HEK293 (cell line): Measurements from ENCODE around the gene EGFLAM.

Experiments
- CTCF ChIA-PET: fragments of 350-600 bp; formaldehyde crosslinking; extraction: SDS; loops from one replicate; lab custom pipeline; 2021; ENCODE audit warnings: antibody characterized with exemption; lab: Yijun Ruan, JAX
- POLR2A ChIA-PET: fragments of 300-600 bp; formaldehyde crosslinking; extraction: SDS; loops from one replicate; lab custom pipeline; 2020; ENCODE audit warnings: antibody characterized with exemption, inconsistent platforms; lab: Yijun Ruan, JAX
- H3K27ac ChIP-seq: fragments of 200-500 bp; sonication (Bioruptor generic); 2 replicates; pipeline ENCODE4 v1.5.1; 2014; ENCODE audit warnings: low read depth, low read length, control low read depth, inconsistent platforms; ENCODE audit errors: extremely low read depth
- H3K36me3 ChIP-seq, 2 experiments: fragments of 200-500 bp in 1 of 2; sonication (Bioruptor generic) in 1 of 2; 1 replicate in 1 of 2; 2 replicates in 1 of 2; pipeline ENCODE4 v1.5.1; 2014 to 2017; ENCODE audit warnings: inconsistent platforms in 2 of 2, low read length in 2 of 2; ENCODE audit not compliant: control insufficient read depth in 2 of 2, insufficient read depth in 1 of 2
- H3K4me1 ChIP-seq: fragments of 200-500 bp; sonication (Bioruptor generic); 2 replicates; pipeline ENCODE4 v1.5.1; 2014; ENCODE audit warnings: mild to moderate bottlenecking, low read length, inconsistent platforms; ENCODE audit not compliant: control insufficient read depth, insufficient read depth
- H3K4me3 ChIP-seq: 2 replicates; pipeline ENCODE4 v1.5.1; 2011; ENCODE audit warnings: low read depth, mild to moderate bottlenecking, control low read depth, low read length, moderate library complexity
- H3K9me3 ChIP-seq: fragments of 200-500 bp; sonication (Bioruptor generic); 2 replicates; pipeline ENCODE4 v1.5.1; 2014; ENCODE audit warnings: low read depth, low read length, inconsistent platforms; ENCODE audit not compliant: control insufficient read depth, insufficient read depth
- GFI1B ChIP-seq: fragments of 450-650 bp; formaldehyde crosslinking; IDR thresholded peaks from 2 replicates; pipeline ENCODE4 v1.5.1; 2016; ENCODE audit warnings: missing biosample characterization, missing genetic modification characterization
- GLI4 ChIP-seq: fragments of 450-650 bp; formaldehyde crosslinking; IDR thresholded peaks from 2 replicates; pipeline ENCODE4 v1.5.1; 2016; ENCODE audit warnings: missing biosample characterization, missing genetic modification characterization
- GLIS1 ChIP-seq: fragments of 450-650 bp; formaldehyde crosslinking; IDR thresholded peaks from 2 replicates; pipeline ENCODE4 v1.5.1; 2016; ENCODE audit warnings: missing biosample characterization, missing genetic modification characterization
- HOXA7 ChIP-seq: sonication (generic); formaldehyde crosslinking; IDR thresholded peaks from 2 replicates; pipeline ENCODE4 v1.8.1; 2022; ENCODE audit warnings: missing genetic modification reagents, borderline replicate concordance
- IKZF3 ChIP-seq: fragments of 450-650 bp; IDR thresholded peaks from 2 replicates; pipeline ENCODE4 v1.5.0; 2018; ENCODE audit warnings: missing biosample characterization, mild to moderate bottlenecking, missing genetic modification characterization, moderate library complexity
- OVOL3 ChIP-seq: fragments of 450-650 bp; formaldehyde crosslinking; IDR thresholded peaks from 2 replicates; pipeline ENCODE4 v1.5.1; 2016; ENCODE audit warnings: missing biosample characterization, missing genetic modification characterization
- TRIM28 ChIP-seq: IDR thresholded peaks from 2 replicates; pipeline ENCODE4 v1.6.1; 2011; ENCODE audit warnings: low read length, control low read depth, borderline replicate concordance
- ZBTB1 ChIP-seq: fragments of 450-650 bp; formaldehyde crosslinking; IDR thresholded peaks from 2 replicates; pipeline ENCODE4 v1.5.1; 2016; ENCODE audit warnings: missing biosample characterization, missing genetic modification characterization
- ZBTB20 ChIP-seq: fragments of 450-650 bp; formaldehyde crosslinking; IDR thresholded peaks from 2 replicates; pipeline ENCODE4 v1.5.1; 2016; ENCODE audit warnings: missing biosample characterization, missing genetic modification characterization
- ZBTB8A ChIP-seq: fragments of 450-650 bp; formaldehyde crosslinking; IDR thresholded peaks from 2 replicates; pipeline ENCODE4 v1.5.1; 2016; ENCODE audit warnings: missing biosample characterization, missing genetic modification characterization
- ZFP3 ChIP-seq: fragments of 450-650 bp; formaldehyde crosslinking; IDR thresholded peaks from 2 replicates; pipeline ENCODE4 v1.5.1; 2016; ENCODE audit warnings: low read depth, missing biosample characterization, missing genetic modification characterization
- ZNF138 ChIP-seq: fragments of 450-650 bp; formaldehyde crosslinking; IDR thresholded peaks from 2 replicates; pipeline ENCODE4 v1.5.1; 2016; ENCODE audit warnings: missing biosample characterization, missing genetic modification characterization, borderline replicate concordance
- ZNF140 ChIP-seq: fragments of 450-650 bp; formaldehyde crosslinking; IDR thresholded peaks from 2 replicates; pipeline ENCODE4 v1.5.1; 2016; ENCODE audit warnings: missing biosample characterization, missing genetic modification characterization
- ZNF221 ChIP-seq: fragments of 450-650 bp; formaldehyde crosslinking; IDR thresholded peaks from 2 replicates; pipeline ENCODE4 v1.5.1; 2017; ENCODE audit warnings: missing biosample characterization, missing genetic modification characterization, borderline replicate concordance
- ZNF23 ChIP-seq: fragments of 450-650 bp; formaldehyde crosslinking; IDR thresholded peaks from 2 replicates; pipeline ENCODE4 v1.5.1; 2016; ENCODE audit warnings: missing biosample characterization, missing genetic modification characterization, borderline replicate concordance
- ZNF248 ChIP-seq: fragments of 450-650 bp; formaldehyde crosslinking; IDR thresholded peaks from 2 replicates; pipeline ENCODE4 v1.5.1; 2017; ENCODE audit warnings: missing biosample characterization, missing genetic modification characterization
- ZNF302 ChIP-seq: fragments of 450-650 bp; formaldehyde crosslinking; IDR thresholded peaks from 2 replicates; pipeline ENCODE4 v1.5.1; 2016; ENCODE audit warnings: missing biosample characterization, missing genetic modification characterization, low read depth
- ZNF366 ChIP-seq: fragments of 450-650 bp; formaldehyde crosslinking; conservative IDR thresholded peaks from 2 replicates; pipeline ENCODE4 v1.5.1; 2016; ENCODE audit warnings: missing biosample characterization, missing genetic modification characterization
- ZNF473 ChIP-seq: fragments of 450-650 bp; formaldehyde crosslinking; IDR thresholded peaks from 2 replicates; pipeline ENCODE4 v1.5.1; 2017; ENCODE audit warnings: missing biosample characterization, missing genetic modification characterization
- ZNF600 ChIP-seq: fragments of 450-650 bp; formaldehyde crosslinking; IDR thresholded peaks from 2 replicates; pipeline ENCODE4 v1.5.1; 2016; ENCODE audit warnings: missing biosample characterization, missing genetic modification characterization
- ZNF624 ChIP-seq: fragments of 450-650 bp; formaldehyde crosslinking; IDR thresholded peaks from 2 replicates; pipeline ENCODE4 v1.5.1; 2017; ENCODE audit warnings: missing biosample characterization, missing genetic modification characterization
- ZNF701 ChIP-seq: fragments of 450-650 bp; formaldehyde crosslinking; IDR thresholded peaks from 2 replicates; pipeline ENCODE4 v1.5.1; 2016; ENCODE audit warnings: missing biosample characterization, missing genetic modification characterization
- ZNF792 ChIP-seq: fragments of 450-650 bp; formaldehyde crosslinking; IDR thresholded peaks from 2 replicates; pipeline ENCODE4 v1.5.1; 2016; ENCODE audit warnings: missing biosample characterization, missing genetic modification characterization
- ZSCAN30 ChIP-seq: fragments of 450-650 bp; IDR thresholded peaks from 2 replicates; pipeline ENCODE4 v1.5.1; 2018; ENCODE audit warnings: missing biosample characterization, mild to moderate bottlenecking, missing genetic modification characterization, moderate library complexity
- TF ChIP-seq, protein P1 (sequence below): fragments of 450-650 bp; formaldehyde crosslinking; IDR thresholded peaks from 2 replicates; pipeline ENCODE4 v1.5.1; 2016; ENCODE audit warnings: missing biosample characterization, missing genetic modification characterization, borderline replicate concordance
- TF ChIP-seq, protein P2 (sequence below): sonication (generic); formaldehyde crosslinking; IDR thresholded peaks from 2 replicates; pipeline ENCODE4 v1.8.1; 2022; ENCODE audit warnings: mild to moderate bottlenecking, moderate library complexity, missing genetic modification reagents

The EGFLAM gene

DNA sequence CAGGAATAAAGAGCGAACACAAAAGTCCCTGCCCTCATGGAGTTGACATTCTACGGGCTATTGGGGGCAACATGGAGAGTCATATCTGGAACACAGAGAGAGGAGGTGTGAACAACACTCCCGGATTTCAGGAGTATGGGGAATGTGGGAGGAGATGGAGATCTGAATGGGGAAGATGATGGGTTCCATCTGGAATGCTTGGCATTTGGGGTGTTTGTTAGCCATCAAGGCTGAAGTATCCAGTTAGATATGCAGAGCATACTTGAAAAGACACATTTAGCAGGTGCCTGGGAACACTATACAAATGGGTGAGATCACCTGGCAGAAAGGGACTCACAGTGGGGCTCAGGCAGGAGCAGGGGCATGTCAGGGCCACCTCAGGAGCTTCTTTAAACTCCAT lies 61.1 kb downstream of the EGFLAM start:
- POLR2A ChIA-PET, result no interaction called here
- H3K27ac ChIP-seq, result no peak overlapping the region

DNA sequence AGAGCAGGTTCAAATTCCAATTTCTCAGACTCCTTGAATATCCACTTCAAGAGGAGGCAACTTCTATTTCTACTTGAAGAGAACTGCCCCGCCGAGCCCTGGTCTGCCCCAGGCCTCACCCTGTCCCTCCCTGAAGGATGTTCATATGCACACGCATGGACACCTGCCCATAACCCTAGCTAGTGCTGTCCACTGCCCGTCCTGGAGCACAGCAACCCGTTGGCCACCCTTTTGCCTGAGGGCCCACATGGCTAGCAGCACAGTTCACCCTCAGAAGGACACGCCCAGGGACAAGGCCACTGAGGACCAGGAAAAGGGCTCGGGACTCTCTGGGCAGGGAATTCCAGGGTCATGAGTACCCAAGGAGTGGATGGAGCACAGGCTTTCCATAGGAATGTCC lies 63.6 kb downstream of the EGFLAM start:
- ChIA-PET CTCF (interaction anchor here (0.6 kb wide), 1 partner anchor 56 kb away, joined by 3 read pairs; no protein-coding TSS in a partner anchor), POLR2A (no interaction called here)
- no peaks in the 10 kb centered on the region for H3K9me3 ChIP-seq
- H3K36me3 ChIP-seq, result no peaks in the 10 kb centered on the region
- H3K4me1 ChIP-seq, result no peaks in the 10 kb centered on the region; the same call in 1 of the 2 replicates
- H3K4me3 ChIP-seq, result no peak overlapping the region
- H3K27ac ChIP-seq, result no peak overlapping the region
- TF ChIP-seq HOXA7, result no peak
- TF ChIP-seq ZNF302 (tag by site-specific recombination), result no peak
- TF ChIP-seq ZNF624, result no peak
- no peak for TF ChIP-seq GLI4 (tag by site-specific recombination)
- TF ChIP-seq GLIS1 (tag by site-specific recombination), result no peak
- TF ChIP-seq ZBTB8A (tag by site-specific recombination), result no peak
- TF ChIP-seq ZNF600 (tag by site-specific recombination), result no peak
- no peak for TF ChIP-seq GFI1B (tag by site-specific recombination)
- TF ChIP-seq TRIM28, result no peak
- no peak for TF ChIP-seq ZNF23 (tag by site-specific recombination)
- no peak for TF ChIP-seq ZNF701 (tag by site-specific recombination)
- no peak for TF ChIP-seq ZNF366 (tag by site-specific recombination)
- TF ChIP-seq ZNF221 (tag by site-specific recombination), result no peak
- TF ChIP-seq ZNF792, result no peak

More for the DNA sequence above, 61.1 kb downstream of the EGFLAM start:
- CTCF ChIA-PET, result interaction anchor here (0.5 kb wide), 1 partner anchor 205 kb away, joined by 3 read pairs; no protein-coding TSS in a partner anchor
- Histone ChIP-seq H3K36me3 (no peaks in the 10 kb centered on the region), H3K4me1 (no peaks in the 10 kb centered on the region; the same call in 1 of the 2 replicates), H3K4me3 (no peak overlapping the region), H3K9me3 (no peaks in the 10 kb centered on the region)
- TF ChIP-seq, protein P1, sequence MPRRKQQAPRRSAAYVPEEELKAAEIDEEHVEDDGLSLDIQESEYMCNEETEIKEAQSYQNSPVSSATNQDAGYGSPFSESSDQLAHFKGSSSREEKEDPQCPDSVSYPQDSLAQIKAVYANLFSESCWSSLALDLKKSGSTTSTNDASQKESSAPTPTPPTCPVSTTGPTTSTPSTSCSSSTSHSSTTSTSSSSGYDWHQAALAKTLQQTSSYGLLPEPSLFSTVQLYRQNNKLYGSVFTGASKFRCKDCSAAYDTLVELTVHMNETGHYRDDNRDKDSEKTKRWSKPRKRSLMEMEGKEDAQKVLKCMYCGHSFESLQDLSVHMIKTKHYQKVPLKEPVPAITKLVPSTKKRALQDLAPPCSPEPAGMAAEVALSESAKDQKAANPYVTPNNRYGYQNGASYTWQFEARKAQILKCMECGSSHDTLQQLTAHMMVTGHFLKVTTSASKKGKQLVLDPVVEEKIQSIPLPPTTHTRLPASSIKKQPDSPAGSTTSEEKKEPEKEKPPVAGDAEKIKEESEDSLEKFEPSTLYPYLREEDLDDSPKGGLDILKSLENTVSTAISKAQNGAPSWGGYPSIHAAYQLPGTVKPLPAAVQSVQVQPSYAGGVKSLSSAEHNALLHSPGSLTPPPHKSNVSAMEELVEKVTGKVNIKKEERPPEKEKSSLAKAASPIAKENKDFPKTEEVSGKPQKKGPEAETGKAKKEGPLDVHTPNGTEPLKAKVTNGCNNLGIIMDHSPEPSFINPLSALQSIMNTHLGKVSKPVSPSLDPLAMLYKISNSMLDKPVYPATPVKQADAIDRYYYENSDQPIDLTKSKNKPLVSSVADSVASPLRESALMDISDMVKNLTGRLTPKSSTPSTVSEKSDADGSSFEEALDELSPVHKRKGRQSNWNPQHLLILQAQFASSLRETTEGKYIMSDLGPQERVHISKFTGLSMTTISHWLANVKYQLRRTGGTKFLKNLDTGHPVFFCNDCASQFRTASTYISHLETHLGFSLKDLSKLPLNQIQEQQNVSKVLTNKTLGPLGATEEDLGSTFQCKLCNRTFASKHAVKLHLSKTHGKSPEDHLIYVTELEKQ (tag by site-specific recombination), result no peak
- no peak for TF ChIP-seq OVOL3 (tag by site-specific recombination)
- no peak for TF ChIP-seq ZBTB1
- TF ChIP-seq, protein P2, sequence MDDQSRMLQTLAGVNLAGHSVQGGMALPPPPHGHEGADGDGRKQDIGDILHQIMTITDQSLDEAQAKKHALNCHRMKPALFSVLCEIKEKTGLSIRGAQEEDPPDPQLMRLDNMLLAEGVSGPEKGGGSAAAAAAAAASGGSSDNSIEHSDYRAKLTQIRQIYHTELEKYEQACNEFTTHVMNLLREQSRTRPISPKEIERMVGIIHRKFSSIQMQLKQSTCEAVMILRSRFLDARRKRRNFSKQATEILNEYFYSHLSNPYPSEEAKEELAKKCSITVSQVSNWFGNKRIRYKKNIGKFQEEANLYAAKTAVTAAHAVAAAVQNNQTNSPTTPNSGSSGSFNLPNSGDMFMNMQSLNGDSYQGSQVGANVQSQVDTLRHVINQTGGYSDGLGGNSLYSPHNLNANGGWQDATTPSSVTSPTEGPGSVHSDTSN (CRISPR knock-in tag), result no peak
- no peak for TF ChIP-seq ZSCAN30 (tag by site-specific recombination)
- no peak for TF ChIP-seq ZBTB20 (tag by site-specific recombination)
- TF ChIP-seq IKZF3 (tag by site-specific recombination), result no peak
- no peak for TF ChIP-seq ZNF473
- TF ChIP-seq ZNF140 (tag by site-specific recombination), result no peak
- no peak for TF ChIP-seq ZNF138 (tag by site-specific recombination)
- TF ChIP-seq ZNF248 (tag by site-specific recombination), result no peak
- TF ChIP-seq ZFP3 (tag by site-specific recombination), result no peak
